A204.1 (cell line): ENCODE results near the gene ABCC4.
"Not testable (repeated sequence)": the region's sequence is repeated elsewhere in the genome, so short reads cannot be mapped to it uniquely, and the experiment has no call there.

Source experiments
- FAIRE-seq: peaks from 2 replicates; lab custom pipeline; 2012; peaks lifted over from hg19 to GRCh38; lab: Jason Lieb, UNC

ABCC4 gene

DNA sequence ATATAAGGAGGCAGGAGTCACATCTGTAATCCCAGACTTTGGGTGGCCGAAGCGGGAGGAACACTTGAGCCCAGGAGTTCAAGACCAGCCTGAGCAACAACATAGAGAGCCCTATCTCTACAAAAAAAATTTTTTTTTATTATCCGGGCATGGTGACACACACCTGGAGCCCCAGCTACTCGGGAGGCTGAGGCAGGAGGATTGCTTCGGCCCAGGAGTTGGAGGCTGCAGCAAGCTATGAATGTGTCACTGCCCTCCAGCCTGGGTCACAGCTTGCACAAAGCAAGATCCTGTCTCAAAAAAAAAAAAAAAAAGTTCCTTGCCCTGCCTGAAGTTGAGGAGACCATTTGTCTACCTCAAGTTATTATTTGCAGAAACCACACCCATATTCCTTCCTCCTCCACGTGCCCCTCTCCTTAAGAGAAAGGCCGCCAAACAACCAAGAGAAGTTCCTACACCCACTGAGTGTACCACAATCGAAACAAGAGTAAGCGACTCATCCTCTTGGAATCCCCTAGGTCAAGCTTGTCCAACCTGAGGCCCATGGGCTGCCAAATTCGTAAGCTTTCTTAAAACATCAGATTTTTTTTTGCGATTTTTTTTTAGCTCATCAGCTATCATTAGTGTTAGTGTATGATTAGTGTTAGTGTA lies 2.2 kb downstream of the ABCC4 start:
- FAIRE-seq = no peak

DNA sequence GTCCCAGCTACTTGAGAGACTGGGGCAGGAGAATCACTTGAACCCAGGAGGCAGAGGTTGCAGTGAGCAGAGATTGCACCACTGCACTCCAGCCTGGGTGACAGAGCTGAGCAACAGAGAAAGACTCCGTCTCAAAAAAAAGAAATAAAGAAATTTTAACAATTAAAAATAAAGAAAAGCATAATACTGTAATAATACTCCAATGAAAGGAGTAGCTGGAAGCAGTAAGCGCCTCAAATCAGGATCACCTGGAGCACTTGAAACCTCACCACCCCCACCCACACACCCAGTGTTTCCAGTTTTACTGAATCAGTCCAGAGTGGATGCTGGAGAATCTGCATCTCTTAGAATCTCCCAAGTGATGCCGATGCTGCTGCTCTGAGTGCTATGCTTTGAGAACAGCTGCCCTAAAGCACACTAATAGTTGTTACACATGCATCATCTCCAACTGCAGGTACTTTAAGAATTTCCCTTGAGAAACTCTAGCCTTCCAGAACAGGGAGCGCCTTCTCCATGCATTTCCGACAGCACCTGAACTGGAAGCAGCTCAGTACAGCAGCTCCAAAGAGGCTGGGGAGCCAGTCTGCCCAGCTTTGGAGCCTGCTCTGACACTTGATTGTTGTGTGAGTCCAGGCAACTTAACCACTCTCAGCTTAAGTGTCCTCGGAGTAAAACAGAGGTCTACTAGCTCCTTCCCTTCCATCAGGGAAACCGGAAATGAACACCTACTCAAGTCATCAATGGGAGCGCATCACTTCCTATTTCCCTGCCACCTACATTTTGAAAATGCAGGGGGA lies 2.9 kb downstream of the ABCC4 start:
- FAIRE-seq = no peak

GRCh38 chr13:95296326-95296925 lies 4.8 kb downstream of the ABCC4 start:
- FAIRE-seq = no peak

DNA sequence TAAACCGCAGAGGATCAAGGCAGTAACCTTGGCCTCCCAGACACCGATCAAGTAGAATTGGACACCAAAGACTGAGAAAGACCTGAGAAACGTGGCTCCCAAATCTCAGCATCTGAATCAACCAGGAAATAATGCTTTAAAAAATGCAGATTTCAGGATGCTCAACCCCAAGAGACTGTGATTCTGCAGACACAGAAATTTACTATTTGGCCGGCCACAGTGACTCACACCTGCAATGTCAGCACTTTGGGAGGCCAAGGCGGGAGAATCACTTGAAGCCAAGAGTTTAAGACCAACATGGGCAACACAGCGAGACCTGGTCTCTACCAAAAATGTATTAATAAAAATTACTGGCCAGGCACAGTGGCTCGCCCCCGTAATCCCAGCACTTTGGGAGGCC lies 6.2 kb downstream of the ABCC4 start:
- FAIRE-seq = no peak

- no peak for FAIRE-seq
Observed at GRCh38 chr13:95292622-95293021, 8.6 kb downstream of the ABCC4 start.

DNA sequence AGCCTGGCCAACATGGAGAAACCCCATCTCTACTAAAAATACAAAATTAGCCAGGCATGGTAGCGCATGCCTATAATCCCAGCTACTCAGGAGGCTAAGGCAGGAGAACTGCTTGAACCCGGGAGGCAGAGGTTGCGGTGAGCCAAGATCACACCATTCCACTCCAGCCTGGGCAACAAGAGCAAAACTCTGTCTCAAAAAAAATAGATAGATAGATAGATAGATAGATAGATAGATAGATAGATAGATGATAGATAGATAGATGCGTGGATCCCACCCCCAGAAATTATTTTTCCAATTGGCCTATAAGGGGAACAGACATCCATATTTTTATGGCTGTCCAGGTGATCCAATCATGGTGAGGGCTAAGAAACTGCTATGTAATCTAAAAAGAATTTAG lies 11.3 kb downstream of the ABCC4 start:
- not testable (repeated sequence) for FAIRE-seq

- no peak for FAIRE-seq
Observed at GRCh38 chr13:95289020-95289444, 12.2 kb downstream of the ABCC4 start.

DNA sequence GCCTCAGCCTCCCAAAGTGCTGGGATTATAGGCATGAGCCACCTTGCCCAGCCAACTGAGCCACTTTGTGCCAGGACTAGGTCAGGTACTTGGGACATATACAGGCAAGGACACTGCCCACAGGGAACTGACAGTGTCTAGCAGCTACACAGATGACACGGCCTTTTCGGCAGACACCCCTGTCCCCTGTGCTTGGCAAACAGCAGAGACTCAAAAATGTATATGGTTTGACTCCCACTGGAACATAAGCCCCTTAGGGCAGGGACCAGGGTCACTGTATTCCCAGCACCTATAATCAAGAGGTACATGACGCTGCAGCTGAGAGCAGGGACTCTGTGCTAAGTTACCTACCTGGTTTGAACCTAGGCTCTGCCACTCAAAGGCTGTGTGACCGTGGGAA lies 16.8 kb downstream of the ABCC4 start:
- no peak for FAIRE-seq

DNA sequence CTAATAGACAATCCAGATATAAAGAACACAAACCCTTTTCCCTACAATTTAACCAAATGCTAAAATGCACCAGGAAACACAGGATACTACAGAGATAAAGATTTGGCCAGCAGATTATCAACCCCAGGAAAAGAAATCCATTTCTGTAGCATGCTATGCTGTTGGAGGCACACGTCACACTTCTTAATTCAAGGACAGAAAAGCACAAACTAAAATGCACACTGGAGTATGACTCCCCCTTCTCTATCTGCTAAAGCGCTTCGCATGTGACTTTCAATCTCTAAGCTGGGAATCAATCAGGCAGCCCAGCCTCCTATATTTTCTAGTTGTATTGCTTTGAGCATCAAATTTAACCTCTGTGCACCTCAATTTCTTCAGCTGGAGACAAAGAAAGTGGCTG lies 22.2 kb downstream of the ABCC4 start:
- FAIRE-seq = no peak

DNA sequence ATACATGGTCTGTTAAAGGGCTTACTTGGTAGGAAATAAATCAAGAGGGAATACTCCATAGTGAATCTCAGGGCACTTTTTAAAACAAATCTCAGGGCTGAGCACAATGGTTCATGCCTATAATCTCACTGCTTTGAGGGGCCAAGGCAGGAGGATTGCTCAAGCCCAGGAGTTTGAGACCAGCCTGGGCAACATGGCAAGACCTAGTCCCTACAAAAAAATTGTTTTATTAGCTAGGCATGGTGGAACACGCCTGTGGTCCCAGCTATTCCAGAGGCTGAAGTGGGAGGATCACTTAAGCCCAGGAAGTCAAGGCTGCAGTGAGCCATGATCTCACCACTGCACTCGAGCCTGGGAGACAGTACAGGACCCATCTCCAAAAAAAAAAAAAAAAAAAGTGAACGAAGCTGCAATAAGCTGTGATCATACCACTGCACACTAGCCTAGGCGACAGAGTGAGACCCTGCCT lies 25.2 kb downstream of the ABCC4 start:
- FAIRE-seq = no peak

DNA sequence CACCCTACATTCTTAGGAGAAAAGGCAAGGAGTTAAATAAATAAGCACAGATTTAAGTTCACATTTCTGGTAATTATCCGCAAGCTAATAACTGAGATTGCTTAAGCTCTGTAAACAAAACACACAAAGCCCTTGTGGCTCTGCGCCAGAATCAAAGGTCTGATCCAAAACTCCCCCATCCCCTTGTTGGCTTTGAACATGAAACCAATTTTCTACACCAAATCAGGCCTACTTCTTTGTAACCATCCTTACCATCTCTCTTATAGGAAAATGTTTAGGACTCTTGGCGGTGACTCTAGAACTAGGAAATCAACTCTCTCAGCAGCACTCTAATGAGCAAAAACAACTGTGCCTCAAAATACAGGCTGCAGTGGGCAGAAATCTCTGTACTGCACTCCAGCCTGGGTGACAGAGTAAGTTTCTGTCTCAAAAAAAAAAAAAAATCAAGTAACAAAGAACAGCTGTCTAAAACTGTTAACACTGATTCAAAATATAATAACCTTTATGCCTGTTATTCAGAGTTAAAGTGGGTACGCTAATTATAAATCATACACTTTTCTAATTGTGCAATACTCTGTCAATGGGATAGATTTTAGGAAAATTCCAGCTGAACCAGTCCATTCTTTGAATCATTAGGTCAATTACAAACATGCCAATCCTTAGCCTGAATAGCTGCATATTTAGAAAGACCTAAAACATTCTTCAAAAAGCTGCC lies 25.8 kb downstream of the ABCC4 start:
- no peak for FAIRE-seq

GRCh38 chr13:95273592-95274132 lies 27.6 kb downstream of the ABCC4 start:
- not testable (repeated sequence) for FAIRE-seq

GRCh38 chr13:95272076-95272475 lies 29.2 kb downstream of the ABCC4 start:
- FAIRE-seq = not testable (repeated sequence)

- no peak for FAIRE-seq
Observed at GRCh38 chr13:95269756-95270155, 31.5 kb downstream of the ABCC4 start.

GRCh38 chr13:95268343-95269065 lies 32.7 kb downstream of the ABCC4 start:
- FAIRE-seq = not testable (repeated sequence)

GRCh38 chr13:95267662-95268342 lies 33.4 kb downstream of the ABCC4 start:
- no peak for FAIRE-seq

DNA sequence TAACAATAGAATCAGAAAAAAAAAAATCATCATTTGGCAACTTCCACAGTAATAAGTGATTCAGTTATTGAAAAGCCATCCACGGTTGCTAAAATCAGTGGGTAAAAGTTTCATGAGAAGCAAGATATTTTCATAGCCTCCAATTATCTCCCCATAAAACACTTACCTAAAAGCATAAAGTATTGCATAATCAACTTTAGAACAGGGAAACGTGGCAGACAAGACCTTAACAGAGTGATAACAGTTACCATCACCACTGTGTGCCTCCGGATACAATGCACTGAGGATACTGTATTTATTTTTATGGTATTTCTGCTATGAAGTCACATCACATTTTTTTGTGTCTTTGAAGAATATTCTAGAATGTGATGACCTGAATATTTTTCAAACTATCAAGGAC lies 37.0 kb downstream of the ABCC4 start:
- FAIRE-seq = no peak

- FAIRE-seq = no peak
Observed at GRCh38 chr13:95262837-95263384, 38.3 kb downstream of the ABCC4 start.

- FAIRE-seq = no peak
Observed at GRCh38 chr13:95261956-95262355, 39.3 kb downstream of the ABCC4 start.

DNA sequence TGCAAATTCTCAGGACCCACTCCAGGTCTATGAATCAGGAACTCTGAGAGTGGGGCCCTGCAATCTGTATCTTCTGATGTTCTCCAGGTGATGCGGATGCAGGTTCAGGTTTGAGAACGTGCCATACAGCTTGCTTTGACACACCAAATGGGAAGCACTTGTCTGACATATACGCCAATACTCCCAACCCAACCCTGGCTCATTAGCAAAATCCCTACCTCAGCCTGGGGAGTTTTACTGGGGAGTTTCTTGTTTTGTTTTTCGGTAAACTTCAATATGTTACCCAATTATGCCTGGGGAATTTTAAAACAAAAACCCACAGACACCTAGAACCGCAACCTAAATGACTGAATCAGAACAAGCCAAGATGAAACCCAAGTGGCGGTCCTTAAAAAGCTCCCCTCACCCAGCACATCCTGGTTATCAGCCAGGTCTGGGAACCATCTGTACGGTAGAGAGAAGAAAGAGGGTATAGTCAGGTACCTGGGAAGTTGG lies 41.2 kb downstream of the ABCC4 start:
- no peak for FAIRE-seq
